ENCODE measurements around the gene DES.

The DES gene

DNA sequence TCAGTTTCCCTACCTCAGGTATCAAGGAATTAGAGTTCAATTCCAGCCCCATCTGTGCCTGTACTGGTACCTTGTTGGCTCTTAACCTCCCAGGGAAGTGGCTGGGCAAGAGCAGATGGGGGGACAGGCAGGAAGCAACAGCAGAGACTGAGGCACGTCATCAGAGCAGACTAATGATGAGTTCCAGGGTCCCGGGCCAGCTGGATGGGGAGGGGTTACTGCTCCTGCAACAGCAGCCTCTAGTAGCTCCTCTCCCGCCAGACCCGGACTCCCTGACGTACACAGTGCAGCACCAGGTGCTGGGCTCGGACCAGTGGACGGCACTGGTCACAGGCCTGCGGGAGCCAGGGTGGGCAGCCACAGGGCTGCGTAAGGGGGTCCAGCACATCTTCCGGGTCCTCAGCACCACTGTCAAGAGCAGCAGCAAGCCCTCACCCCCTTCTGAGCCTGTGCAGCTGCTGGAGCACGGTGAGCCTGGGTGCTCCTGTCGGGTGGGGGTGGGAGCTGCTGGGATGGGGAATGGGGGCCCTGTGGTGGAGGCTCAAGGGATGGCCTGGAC is 54.5 kb downstream of the DES start:
- Histone ChIP-seq H3K9me3 (ENCODE audit: low read length) (no peaks in the 10 kb centered on the region), H3K4me1 (ENCODE audit: insufficient read depth, low read length) (peaks cover 30% of the 10 kb centered on the region), H3K27ac (ENCODE audit: low read depth, low read length) (peak overlapping the region; percentile 14), H3K36me3 (ENCODE audit: insufficient read depth, low read length) (peaks cover 51% of the 10 kb centered on the region), H3K27me3 (ENCODE audit: control insufficient read depth in 1 of 2, insufficient read depth in 2 of 2, low read length in 2 of 2) (no peaks in the 10 kb centered on the region), H3K9ac (ENCODE audit: low read length) (no peak overlapping the region), H3K4me3 (ENCODE audit: low read depth in 1 of 2, low read length in 2 of 2) (no peak overlapping the region)

DNA sequence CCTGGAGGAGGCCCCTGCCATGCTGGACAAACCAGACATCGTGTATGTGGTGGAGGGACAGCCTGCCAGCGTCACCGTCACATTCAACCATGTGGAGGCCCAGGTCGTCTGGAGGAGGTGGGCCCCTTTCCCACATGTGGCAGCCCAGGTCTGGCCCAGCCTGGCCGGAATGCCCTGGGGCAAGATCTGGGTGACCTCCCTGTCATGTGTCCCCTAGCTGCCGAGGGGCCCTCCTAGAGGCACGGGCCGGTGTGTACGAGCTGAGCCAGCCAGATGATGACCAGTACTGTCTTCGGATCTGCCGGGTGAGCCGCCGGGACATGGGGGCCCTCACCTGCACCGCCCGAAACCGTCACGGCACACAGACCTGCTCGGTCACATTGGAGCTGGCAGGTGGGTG is 55.3 kb downstream of the DES start:
- Histone ChIP-seq H3K4me1 (ENCODE audit: insufficient read depth, low read length) (peaks cover 22% of the 10 kb centered on the region), H3K9ac (ENCODE audit: low read length) (no peak overlapping the region), H3K36me3 (ENCODE audit: insufficient read depth, low read length) (peaks cover 57% of the 10 kb centered on the region), H3K27me3 (ENCODE audit: control insufficient read depth in 1 of 2, insufficient read depth in 2 of 2, low read length in 2 of 2) (no peaks in the 10 kb centered on the region), H3K27ac (ENCODE audit: low read depth, low read length) (peak overlapping the region; percentile 14), H3K4me3 (ENCODE audit: low read depth in 1 of 2, low read length in 2 of 2) (no peak overlapping the region), H3K9me3 (ENCODE audit: low read length) (no peaks in the 10 kb centered on the region)

DNA sequence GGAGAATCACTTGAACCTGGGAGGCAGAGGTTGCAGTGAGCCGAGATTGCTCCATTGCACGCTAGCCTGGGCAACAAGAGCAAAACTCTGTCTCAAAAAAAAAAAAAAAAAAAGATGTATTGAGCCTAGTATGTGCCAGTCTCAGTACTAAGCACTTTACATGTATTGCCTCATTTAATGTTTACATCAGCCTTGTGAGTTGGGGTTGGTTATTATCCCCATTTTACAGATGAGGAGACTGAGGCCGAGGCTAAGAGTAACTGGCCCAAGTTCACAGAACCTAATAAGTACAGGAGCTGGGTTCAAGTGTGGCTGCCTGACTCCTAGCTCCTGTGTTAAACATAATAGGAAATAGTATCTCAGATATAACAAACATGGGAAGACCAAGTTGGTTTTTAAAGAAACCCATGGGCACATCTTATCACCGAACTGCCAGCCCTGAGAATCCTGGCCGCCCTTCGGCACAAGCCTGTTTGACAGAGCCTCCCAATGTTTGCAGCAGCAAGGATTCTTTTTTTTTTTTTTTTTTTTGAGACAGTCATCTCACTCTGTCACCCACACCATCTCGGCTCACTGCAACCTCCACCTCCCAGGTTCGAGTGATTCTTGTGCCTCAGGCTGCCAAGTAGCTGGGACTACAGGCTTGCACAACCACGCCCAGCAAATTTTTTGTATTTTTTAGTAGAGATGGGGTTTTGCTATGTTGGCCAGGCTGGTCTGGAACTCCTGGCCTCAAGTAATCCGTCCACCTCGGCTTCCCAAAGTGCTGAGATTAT is 56.3 kb downstream of the DES start:
- Histone ChIP-seq H3K36me3 (ENCODE audit: insufficient read depth, low read length) (peaks cover 58% of the 10 kb centered on the region), H3K4me1 (ENCODE audit: insufficient read depth, low read length) (peaks cover 13% of the 10 kb centered on the region), H3K27me3 (ENCODE audit: control insufficient read depth in 1 of 2, insufficient read depth in 2 of 2, low read length in 2 of 2) (no peaks in the 10 kb centered on the region), H3K9me3 (ENCODE audit: low read length) (no peaks in the 10 kb centered on the region), H3K4me3 (ENCODE audit: low read depth in 1 of 2, low read length in 2 of 2) (no peak overlapping the region), H3K9ac (ENCODE audit: low read length) (no peak overlapping the region), H3K27ac (ENCODE audit: low read depth, low read length) (no peak overlapping the region)

DNA sequence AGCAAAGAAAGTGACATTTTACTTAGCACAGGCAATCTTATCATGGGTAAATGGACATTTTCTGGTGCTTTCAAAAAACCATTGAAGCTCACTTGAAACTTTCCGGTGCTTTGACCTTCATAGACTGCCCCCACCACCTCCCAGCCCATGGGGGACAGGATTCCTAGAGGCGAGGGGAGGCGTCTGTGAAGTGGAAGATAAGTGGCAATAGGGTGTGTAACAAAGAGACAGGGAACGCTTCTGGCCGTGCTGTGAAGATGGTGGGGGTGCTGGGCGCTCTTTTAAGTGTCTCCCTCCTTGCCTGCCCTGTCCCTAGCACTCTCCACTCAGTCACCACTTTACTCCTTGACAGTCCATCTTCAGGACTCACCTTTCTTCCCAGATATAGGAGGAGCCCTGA is 57.1 kb downstream of the DES start:
- Histone ChIP-seq H3K9me3 (ENCODE audit: low read length) (no peaks in the 10 kb centered on the region), H3K27ac (ENCODE audit: low read depth, low read length) (no peak overlapping the region), H3K9ac (ENCODE audit: low read length) (no peak overlapping the region), H3K36me3 (ENCODE audit: insufficient read depth, low read length) (peaks cover 58% of the 10 kb centered on the region), H3K4me3 (ENCODE audit: low read depth in 1 of 2, low read length in 2 of 2) (no peak overlapping the region), H3K4me1 (ENCODE audit: insufficient read depth, low read length) (peaks cover 10% of the 10 kb centered on the region), H3K27me3 (ENCODE audit: control insufficient read depth in 1 of 2, insufficient read depth in 2 of 2, low read length in 2 of 2) (no peaks in the 10 kb centered on the region)

DNA sequence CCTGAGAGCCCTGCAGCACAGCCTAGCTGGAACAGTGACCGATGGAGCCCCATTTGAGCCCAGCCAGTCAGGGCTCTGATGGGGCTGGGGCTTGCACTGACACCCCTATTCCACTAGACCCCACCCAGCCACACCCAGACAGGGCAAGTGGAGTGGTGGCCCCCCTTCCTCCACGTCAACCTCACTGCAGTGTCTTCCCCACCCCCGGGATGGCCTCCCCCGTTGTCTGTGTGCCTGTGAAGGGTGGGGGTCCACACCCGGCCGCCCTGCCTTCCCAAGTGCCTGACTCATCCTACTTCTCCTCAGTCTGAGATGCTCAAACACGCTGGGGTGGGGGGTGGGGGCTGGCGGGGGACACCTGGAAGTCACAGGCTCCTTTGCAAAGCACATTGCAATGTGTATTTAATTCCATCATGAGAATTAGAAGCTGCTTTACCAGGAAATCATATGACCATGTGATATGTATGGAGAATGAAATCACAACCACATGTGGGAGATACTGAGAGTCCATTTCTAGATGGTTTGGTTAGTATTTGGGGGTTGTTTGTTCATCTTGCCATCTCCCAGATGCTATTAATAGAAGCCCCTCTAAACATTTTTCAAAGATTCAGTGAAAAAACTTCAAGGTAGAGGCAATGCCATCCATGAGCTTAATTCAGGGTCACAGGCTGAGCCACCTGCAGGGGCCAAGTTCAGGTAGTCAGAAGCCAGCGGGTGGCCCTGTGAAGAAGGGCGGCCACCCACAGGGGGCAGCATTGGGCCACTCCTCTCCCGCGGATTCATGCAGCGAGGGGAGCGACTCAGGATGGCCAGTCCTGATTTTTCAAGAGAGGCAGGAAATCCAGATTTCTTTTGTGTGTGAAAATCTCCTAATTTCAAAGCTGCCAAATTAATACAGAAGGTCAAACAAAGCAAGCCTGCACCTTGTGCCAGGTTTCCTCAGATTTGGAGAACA is 57.8 kb downstream of the DES start:
- peaks cover 10% of the 10 kb centered on the region for H3K4me1 ChIP-seq (ENCODE audit: insufficient read depth, low read length)
- H3K36me3 ChIP-seq (ENCODE audit: insufficient read depth, low read length) = peaks cover 58% of the 10 kb centered on the region
- H3K9ac ChIP-seq (ENCODE audit: low read length) = no peak overlapping the region
- no peak overlapping the region for H3K4me3 ChIP-seq (ENCODE audit: low read depth in 1 of 2, low read length in 2 of 2)
- no peak overlapping the region for H3K27ac ChIP-seq (ENCODE audit: low read depth, low read length)
- H3K9me3 ChIP-seq (ENCODE audit: low read length) = no peaks in the 10 kb centered on the region
- no peaks in the 10 kb centered on the region for H3K27me3 ChIP-seq (ENCODE audit: control insufficient read depth in 1 of 2, insufficient read depth in 2 of 2, low read length in 2 of 2)
